ENCODE data around the gene CNMD. TPM values are rescaled to one million over a fixed set of nuclear protein-coding genes. Genes with fewer than 3 reads are reported as not detected.

CNMD gene
- total RNA-seq, 1 experiment from 2014 or later, result not detected

DNA sequence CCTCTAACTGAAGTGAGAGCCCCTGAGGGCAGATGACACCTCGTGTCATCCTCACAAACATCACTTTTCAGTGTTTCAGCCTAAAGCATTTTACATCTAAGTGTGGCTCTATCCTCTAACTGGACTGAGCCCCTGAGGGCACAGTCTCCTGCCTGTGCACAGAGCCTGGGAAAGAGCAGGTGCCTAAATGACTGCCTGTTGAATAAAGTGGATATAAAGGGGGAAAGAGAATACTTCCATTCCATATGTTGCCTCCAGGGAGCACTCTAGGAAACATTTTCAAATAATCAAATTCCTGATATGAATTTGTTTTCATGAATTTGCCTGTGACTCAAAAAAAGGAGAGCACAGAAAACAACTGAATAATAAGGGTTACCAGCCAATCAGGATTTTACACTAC lies 32.2 kb downstream of the CNMD start:
- no peaks in the 10 kb centered on the region for H4K20me1 ChIP-seq (ENCODE audit: insufficient read depth)
- no peak overlapping the region for H3K4me2 ChIP-seq
- no peaks in the 10 kb centered on the region for H3K36me3 ChIP-seq (ENCODE audit: low read depth)
- H3K79me2 ChIP-seq (ENCODE audit: low read depth), result no peaks in the 10 kb centered on the region
- DNase-seq, result no peak
- intact Hi-C loops (cut with micrococcal nuclease; ENCODE audit: unreplicated experiment), result no loop called here
- ChIA-PET POLR2A (ENCODE audit: unreplicated experiment) (no interaction called here), CTCF (no interaction called here)
- H3K9me3 ChIP-seq (ENCODE audit: insufficient read depth, low read depth), result no peaks in the 10 kb centered on the region
- no peaks in the 10 kb centered on the region; the same call in 1 of the 2 replicates for H3K9me2 ChIP-seq (ENCODE audit: insufficient read depth)
- TF ChIP-seq EZH2 (IDR thresholded peaks at IDR 0.05; ENCODE audit: low read depth), result no peak
- no peak; the same call in 1 of the 2 replicates for TF ChIP-seq CTCF (conservative IDR thresholded peaks at IDR 0.05)
- H3K4me3 ChIP-seq, result no peak overlapping the region
- no TSS peak for BruUV-seq (replicated peaks)
- H3K27me3 ChIP-seq (ENCODE audit: insufficient read depth, low read depth), result peaks cover 21% of the 10 kb centered on the region; the same call in 1 of the 2 replicates
- H3F3A ChIP-seq (ENCODE audit: insufficient read depth, low read depth), result peaks cover 2% of the 10 kb centered on the region; the same call in 1 of the 2 replicates
- no peak overlapping the region for H2AFZ ChIP-seq
- no peak overlapping the region for H3K27ac ChIP-seq
- H3K4me1 ChIP-seq (replicated peaks; ENCODE audit: insufficient read depth), result no peaks in the 10 kb centered on the region

DNA sequence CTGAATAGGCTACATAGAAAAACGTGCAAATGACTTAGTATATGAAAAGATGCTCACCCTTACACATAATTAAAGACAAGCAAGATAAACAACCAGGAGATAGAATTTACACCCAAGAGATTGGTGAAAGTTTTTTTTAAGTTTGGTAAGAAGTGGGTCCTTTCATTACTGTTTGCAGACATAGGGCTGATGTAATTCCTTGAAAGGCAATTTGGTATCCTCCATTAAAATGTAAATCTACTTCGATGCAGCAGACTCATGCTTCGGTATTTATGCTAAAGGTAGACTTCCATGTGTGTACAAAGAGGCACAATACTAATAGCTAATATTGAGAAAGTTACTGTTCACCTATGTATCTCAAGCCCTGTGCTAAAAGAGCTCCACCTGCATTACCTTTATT lies 33.5 kb downstream of the CNMD start:
- no peaks in the 10 kb centered on the region for H3K4me1 ChIP-seq (replicated peaks; ENCODE audit: insufficient read depth)
- POLR2A ChIA-PET (ENCODE audit: unreplicated experiment), result no interaction called here
- H3K4me3 ChIP-seq, result no peak overlapping the region
- H3K9me2 ChIP-seq (ENCODE audit: insufficient read depth), result no peaks in the 10 kb centered on the region; the same call in 1 of the 2 replicates
- 0 out of 2 replicates have a peak overlapping the region, but pooled peaks have one; percentile 2 for H3K4me2 ChIP-seq
- no peaks in the 10 kb centered on the region for H3K36me3 ChIP-seq (ENCODE audit: low read depth)
- H2AFZ ChIP-seq, result no peak overlapping the region
- H3K79me2 ChIP-seq (ENCODE audit: low read depth), result no peaks in the 10 kb centered on the region
- H3F3A ChIP-seq (ENCODE audit: insufficient read depth, low read depth), result peaks cover 2% of the 10 kb centered on the region; the same call in 1 of the 2 replicates
- intact Hi-C loops (cut with micrococcal nuclease; ENCODE audit: unreplicated experiment), result no loop called here
- CTCF ChIA-PET, result interaction anchor here (0.8 kb wide), 1 partner anchor 17 kb away, joined by 3 read pairs; no protein-coding TSS in a partner anchor
- no peaks in the 10 kb centered on the region for H3K9me3 ChIP-seq (ENCODE audit: insufficient read depth, low read depth)
- peaks cover 21% of the 10 kb centered on the region; the same call in 1 of the 2 replicates for H3K27me3 ChIP-seq (ENCODE audit: insufficient read depth, low read depth)
- DNase-seq, result no peak
- H3K27ac ChIP-seq, result no peak overlapping the region
- BruUV-seq (replicated peaks), result no TSS peak
- no peak for TF ChIP-seq CTCF (conservative IDR thresholded peaks at IDR 0.05)
- H4K20me1 ChIP-seq (ENCODE audit: insufficient read depth), result no peaks in the 10 kb centered on the region

DNA sequence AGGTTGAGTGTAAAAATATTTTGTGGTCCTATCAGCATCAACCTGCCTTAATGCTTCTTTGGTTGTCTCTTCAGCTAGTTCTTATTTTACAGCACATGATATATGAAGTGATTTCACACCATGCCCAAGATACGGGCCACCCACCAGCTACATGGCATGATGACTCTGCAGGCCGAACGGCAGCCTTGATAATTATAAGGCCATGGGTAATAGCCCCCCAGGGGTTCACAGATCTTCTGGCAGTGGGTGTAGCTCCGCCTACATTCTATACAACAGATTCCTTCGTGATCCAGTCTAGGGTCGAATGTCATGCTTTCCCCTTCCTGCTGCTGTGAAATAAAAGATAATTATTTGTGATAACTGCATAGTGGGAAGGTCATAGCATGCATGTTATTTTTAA lies 36.1 kb downstream of the CNMD start:
- TF ChIP-seq EZH2 (IDR thresholded peaks at IDR 0.05; ENCODE audit: low read depth), result no peak
- no peak for TF ChIP-seq CTCF (conservative IDR thresholded peaks at IDR 0.05)
- Histone ChIP-seq H3K79me2 (ENCODE audit: low read depth) (no peaks in the 10 kb centered on the region), H3K4me1 (replicated peaks; ENCODE audit: insufficient read depth) (no peaks in the 10 kb centered on the region), H3K27me3 (ENCODE audit: insufficient read depth, low read depth) (0 out of 2 replicates have a peak, but pooled peaks cover 4% of the 10 kb centered on the region), H4K20me1 (ENCODE audit: insufficient read depth) (no peaks in the 10 kb centered on the region), H3K4me3 (no peak overlapping the region), H3F3A (ENCODE audit: insufficient read depth, low read depth) (peaks cover 2% of the 10 kb centered on the region; the same call in 1 of the 2 replicates), H2AFZ (no peak overlapping the region), H3K9me2 (ENCODE audit: insufficient read depth) (no peaks in the 10 kb centered on the region; the same call in 1 of the 2 replicates), H3K4me2 (no peak overlapping the region), H3K9me3 (ENCODE audit: insufficient read depth, low read depth) (no peaks in the 10 kb centered on the region), H3K27ac (no peak overlapping the region), H3K36me3 (ENCODE audit: low read depth) (no peaks in the 10 kb centered on the region)
- intact Hi-C loops (cut with micrococcal nuclease; ENCODE audit: unreplicated experiment), result no loop called here
- POLR2A ChIA-PET (ENCODE audit: unreplicated experiment), result interaction anchor here (0.6 kb wide), 1 partner anchor 718 kb away, joined by 4 read pairs; no protein-coding TSS in a partner anchor
- no peak for DNase-seq
- BruUV-seq (replicated peaks), result no TSS peak
- CTCF ChIA-PET, result no interaction called here
